IPS-NIHi7 (cell line): ENCODE results near the gene ADTRP.
A peak's percentile ranks its signal among the peaks of the same experiment; 100 is the strongest.

ENCODE experiments used
- DNase-seq: peaks from one replicate; pipeline ENCODE4 v3.0.0; 2012; ENCODE audit warnings: mixed read lengths; ENCODE audit errors: extremely low spot score

Gene ADTRP

GRCh38 chr6:11778648-11779328 lies at the start of gene ADTRP:
Gene ADTRP (minus strand): TSS chr6:11778803. CDS start chr6:11778759, 44 bp downstream.
- DNase-seq = no peak

- DNase-seq = no peak
These were observed 48.2 kb upstream of the ADTRP start for GRCh38 chr6:11826779-11827178.

- no peak for DNase-seq
These were observed 46.4 kb upstream of the ADTRP start for GRCh38 chr6:11824986-11825385.

GRCh38 chr6:11822346-11822745 lies 43.7 kb upstream of the ADTRP start:
- no peak for DNase-seq

- DNase-seq = no peak
These were observed 43.2 kb upstream of the ADTRP start for GRCh38 chr6:11821781-11822180.

- no peak for DNase-seq
These were observed 42.2 kb upstream of the ADTRP start for GRCh38 chr6:11820821-11821220.

- DNase-seq = no peak
These were observed 40.9 kb upstream of the ADTRP start for GRCh38 chr6:11819486-11819885.

- no peak for DNase-seq
These were observed 36.6 kb upstream of the ADTRP start for GRCh38 chr6:11815231-11815630.

- no peak for DNase-seq
These were observed 36.2 kb upstream of the ADTRP start for GRCh38 chr6:11814819-11815218.

GRCh38 chr6:11814106-11814505 lies 35.5 kb upstream of the ADTRP start:
- no peak for DNase-seq

- DNase-seq = no peak
These were observed 35.0 kb upstream of the ADTRP start for GRCh38 chr6:11813606-11814005.

- no peak for DNase-seq
These were observed 34.3 kb upstream of the ADTRP start for GRCh38 chr6:11812951-11813350.

GRCh38 chr6:11812439-11812838 lies 33.8 kb upstream of the ADTRP start:
- no peak for DNase-seq

GRCh38 chr6:11811644-11812264 lies 33.2 kb upstream of the ADTRP start:
- DNase-seq = no peak

GRCh38 chr6:11810854-11811643 lies 32.4 kb upstream of the ADTRP start:
- DNase-seq = no peak

- DNase-seq = no peak
These were observed 31.5 kb upstream of the ADTRP start for GRCh38 chr6:11810039-11810541.

- no peak for DNase-seq
These were observed 29.5 kb upstream of the ADTRP start for GRCh38 chr6:11808054-11808453.

GRCh38 chr6:11806561-11807317 lies 28.1 kb upstream of the ADTRP start:
- DNase-seq = no peak

GRCh38 chr6:11805259-11806053 lies 26.9 kb upstream of the ADTRP start:
- peak; percentile 87 for DNase-seq

- DNase-seq = no peak
These were observed 26.1 kb upstream of the ADTRP start for GRCh38 chr6:11804701-11805100.

GRCh38 chr6:11804135-11804534 lies 25.5 kb upstream of the ADTRP start:
- DNase-seq = no peak
